GM12872 (cell line): Measurements from ENCODE around the gene ISY1.

Experiments
- TF ChIP-seq, protein P1 (sequence below): IDR thresholded peaks from 3 replicates; pipeline ENCODE4 v1.5.1; 2011; ENCODE audit warnings: low read depth, mild to moderate bottlenecking, low read length, moderate library complexity; ENCODE audit not compliant: insufficient read depth

Gene ISY1

GRCh38 chr3:129100274-129100673, 60.6 kb downstream of the ISY1 start:
- TF ChIP-seq, protein P1, sequence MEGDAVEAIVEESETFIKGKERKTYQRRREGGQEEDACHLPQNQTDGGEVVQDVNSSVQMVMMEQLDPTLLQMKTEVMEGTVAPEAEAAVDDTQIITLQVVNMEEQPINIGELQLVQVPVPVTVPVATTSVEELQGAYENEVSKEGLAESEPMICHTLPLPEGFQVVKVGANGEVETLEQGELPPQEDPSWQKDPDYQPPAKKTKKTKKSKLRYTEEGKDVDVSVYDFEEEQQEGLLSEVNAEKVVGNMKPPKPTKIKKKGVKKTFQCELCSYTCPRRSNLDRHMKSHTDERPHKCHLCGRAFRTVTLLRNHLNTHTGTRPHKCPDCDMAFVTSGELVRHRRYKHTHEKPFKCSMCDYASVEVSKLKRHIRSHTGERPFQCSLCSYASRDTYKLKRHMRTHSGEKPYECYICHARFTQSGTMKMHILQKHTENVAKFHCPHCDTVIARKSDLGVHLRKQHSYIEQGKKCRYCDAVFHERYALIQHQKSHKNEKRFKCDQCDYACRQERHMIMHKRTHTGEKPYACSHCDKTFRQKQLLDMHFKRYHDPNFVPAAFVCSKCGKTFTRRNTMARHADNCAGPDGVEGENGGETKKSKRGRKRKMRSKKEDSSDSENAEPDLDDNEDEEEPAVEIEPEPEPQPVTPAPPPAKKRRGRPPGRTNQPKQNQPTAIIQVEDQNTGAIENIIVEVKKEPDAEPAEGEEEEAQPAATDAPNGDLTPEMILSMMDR = no peak

DNA sequence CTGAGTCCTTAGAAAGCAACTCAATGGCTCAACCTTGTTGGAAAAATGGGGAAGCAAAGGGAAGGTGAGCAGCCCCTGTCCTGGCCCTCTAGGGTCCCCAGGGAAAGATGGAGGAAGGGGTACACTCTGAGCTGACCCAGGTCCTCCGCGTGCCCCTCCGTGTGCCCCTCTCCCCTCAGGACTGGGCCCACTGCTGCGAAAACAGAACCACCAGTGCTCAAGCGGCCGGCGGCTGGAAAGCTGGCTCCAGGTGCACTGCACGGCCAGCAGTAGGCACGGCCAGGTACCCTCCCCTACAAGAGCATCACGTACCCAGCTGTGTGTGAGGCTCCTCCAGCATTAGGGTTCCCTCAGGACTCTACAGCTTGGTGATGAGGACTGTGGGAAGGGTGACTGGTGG, 65.6 kb downstream of the ISY1 start:
- TF ChIP-seq, protein P1 = no peak

DNA sequence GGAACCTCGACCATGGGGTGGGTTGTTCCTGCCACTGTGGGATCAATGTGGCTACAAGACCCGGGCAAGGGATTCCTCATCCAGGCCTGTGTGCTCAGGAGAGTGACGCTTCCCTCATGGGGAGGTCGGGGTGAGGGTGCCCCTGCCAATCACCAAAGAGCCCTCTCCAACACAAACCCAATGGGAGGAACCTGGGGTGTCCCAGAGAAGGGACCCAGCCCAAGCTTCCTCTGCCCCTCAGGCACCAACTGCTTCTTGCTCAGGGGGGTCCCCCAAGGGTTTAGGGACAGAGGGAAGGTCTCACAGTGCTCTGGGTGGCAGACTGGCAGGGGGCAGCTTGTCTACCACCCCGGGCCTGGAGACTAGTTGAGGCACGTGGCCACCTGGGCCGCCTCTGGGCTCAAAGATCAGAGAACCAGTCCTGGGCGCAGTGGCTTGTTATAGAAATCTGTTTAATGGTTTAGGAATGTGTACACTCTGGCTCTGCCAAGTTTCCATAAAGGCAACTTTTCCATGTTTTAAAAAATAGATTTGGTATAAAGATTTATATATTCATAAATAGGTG, 73.6 kb downstream of the ISY1 start:
- TF ChIP-seq, protein P1 = no peak

- TF ChIP-seq, protein P1 = no peak
Observed at GRCh38 chr3:129085818-129086217, 75.0 kb downstream of the ISY1 start.

GRCh38 chr3:129085165-129085715, 75.6 kb downstream of the ISY1 start:
- TF ChIP-seq, protein P1 = no peak

DNA sequence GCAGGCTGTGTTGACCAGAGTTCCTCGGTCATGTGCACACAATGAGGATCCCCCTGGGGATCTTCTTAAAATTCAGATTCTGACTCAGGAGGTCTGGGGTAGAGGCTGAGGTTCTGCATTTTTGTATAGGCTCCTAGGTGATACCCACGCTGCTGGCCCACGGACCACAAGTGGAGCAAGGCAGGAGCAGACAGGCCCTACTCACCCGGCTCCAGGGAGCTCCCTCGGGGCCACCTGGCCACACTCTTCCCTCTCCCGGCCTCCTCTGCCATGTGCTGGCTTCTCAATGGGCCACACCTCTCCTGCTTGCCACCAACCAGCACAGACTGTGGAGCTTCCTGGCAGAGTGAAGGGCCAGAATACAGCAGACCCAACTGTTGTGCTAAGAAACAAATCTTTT, 76.4 kb downstream of the ISY1 start:
- TF ChIP-seq, protein P1 = no peak

DNA sequence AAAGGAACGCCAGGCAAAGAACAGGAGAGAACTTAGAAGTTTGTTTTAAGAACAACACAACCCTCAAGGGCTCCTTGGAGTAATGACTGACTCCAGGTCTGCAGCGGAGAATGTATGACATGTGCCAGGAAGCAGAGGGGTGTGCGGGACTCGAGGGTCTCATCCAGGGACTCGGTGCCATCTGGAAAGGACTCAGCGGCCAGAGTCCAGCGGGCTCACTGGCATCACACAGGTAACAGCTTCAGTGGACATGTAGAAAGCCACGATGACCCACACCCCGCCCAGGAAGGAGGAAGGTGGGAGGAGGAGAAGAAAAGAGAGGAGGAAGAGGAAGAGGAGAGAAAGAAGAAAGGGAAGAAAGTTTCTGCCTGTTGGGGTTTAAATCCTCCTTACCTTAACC, 78.8 kb downstream of the ISY1 start:
- TF ChIP-seq, protein P1 = no peak
